CD4-positive, alpha-beta T cell treated with Interleukin-10 for 1 hour (primary cell): ENCODE data around the gene DOCK6.

ENCODE experiments used
- DNase-seq: peaks from one replicate; pipeline ENCODE4 v3.0.0-alpha.2; 2020

The DOCK6 gene, protein sequence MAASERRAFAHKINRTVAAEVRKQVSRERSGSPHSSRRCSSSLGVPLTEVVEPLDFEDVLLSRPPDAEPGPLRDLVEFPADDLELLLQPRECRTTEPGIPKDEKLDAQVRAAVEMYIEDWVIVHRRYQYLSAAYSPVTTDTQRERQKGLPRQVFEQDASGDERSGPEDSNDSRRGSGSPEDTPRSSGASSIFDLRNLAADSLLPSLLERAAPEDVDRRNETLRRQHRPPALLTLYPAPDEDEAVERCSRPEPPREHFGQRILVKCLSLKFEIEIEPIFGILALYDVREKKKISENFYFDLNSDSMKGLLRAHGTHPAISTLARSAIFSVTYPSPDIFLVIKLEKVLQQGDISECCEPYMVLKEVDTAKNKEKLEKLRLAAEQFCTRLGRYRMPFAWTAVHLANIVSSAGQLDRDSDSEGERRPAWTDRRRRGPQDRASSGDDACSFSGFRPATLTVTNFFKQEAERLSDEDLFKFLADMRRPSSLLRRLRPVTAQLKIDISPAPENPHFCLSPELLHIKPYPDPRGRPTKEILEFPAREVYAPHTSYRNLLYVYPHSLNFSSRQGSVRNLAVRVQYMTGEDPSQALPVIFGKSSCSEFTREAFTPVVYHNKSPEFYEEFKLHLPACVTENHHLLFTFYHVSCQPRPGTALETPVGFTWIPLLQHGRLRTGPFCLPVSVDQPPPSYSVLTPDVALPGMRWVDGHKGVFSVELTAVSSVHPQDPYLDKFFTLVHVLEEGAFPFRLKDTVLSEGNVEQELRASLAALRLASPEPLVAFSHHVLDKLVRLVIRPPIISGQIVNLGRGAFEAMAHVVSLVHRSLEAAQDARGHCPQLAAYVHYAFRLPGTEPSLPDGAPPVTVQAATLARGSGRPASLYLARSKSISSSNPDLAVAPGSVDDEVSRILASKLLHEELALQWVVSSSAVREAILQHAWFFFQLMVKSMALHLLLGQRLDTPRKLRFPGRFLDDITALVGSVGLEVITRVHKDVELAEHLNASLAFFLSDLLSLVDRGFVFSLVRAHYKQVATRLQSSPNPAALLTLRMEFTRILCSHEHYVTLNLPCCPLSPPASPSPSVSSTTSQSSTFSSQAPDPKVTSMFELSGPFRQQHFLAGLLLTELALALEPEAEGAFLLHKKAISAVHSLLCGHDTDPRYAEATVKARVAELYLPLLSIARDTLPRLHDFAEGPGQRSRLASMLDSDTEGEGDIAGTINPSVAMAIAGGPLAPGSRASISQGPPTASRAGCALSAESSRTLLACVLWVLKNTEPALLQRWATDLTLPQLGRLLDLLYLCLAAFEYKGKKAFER (N-terminal part only)

DNA sequence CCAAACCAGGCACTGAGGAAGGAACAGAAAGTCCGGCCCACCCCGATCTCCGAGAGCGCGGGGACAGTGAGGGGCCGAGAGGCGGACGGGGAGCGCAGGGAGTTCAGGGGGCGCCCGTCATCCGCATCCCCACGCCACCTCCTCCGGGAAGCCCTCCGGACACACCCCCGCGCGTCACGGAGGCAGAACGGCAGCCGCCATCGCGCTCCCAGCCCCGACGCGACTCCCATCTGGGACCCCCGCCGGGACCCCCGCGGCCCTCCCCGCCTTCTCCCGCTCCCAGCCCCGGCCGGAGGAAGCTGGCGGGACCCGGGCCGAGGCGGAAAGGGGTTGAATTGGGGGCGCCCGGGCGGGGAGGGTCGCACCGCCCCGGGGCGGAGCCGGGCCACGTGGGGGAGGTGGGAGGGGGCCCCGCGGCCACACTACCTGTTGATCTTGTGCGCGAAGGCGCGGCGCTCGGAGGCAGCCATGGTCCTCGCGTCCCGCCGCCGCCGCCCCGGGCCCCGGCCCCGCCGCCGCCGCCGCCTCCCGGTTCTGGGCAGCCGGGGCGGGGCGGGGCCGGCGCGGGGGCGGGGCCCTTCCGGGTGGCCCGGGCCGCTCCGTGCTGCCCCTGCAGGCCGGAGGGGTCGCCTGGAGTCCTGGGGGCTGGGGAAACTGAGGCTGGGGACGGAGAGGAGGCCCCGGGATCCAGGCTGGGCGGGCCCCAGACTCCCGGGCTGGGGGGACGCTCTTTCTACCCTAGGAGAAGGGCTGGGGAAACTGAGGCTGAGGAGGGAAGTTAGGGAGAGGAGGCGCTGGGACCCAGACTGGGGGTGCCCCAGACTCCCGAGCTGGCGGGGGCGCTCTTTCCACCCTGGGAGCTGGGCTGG is at the start of gene DOCK6:
TSS of gene DOCK6 (minus strand) at position 554 of the 869 bp plus-strand sequence. CDS start at position 470, 84 bp downstream.
- peak; percentile 10 for DNase-seq

DNA sequence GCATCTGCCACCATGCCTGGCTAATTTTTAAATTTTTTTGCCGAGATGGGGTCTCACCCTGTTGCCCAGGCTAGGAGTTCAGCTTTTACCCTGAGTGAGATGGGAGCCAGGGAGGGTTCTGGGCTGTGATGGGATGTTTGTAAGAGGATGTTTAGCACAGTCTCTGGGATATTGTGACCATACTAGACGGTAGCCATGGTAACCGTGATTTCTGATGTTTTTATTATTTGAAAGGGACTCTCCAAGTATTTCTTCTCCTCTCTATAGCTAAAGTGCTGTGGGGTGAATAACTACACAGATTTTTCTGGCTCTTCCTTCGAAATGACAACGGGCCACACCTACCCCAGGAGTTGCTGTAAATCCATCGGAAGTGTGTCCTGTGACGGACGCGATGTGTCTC is 44.0 kb upstream of the DOCK6 start:
- no peak for DNase-seq

DNA sequence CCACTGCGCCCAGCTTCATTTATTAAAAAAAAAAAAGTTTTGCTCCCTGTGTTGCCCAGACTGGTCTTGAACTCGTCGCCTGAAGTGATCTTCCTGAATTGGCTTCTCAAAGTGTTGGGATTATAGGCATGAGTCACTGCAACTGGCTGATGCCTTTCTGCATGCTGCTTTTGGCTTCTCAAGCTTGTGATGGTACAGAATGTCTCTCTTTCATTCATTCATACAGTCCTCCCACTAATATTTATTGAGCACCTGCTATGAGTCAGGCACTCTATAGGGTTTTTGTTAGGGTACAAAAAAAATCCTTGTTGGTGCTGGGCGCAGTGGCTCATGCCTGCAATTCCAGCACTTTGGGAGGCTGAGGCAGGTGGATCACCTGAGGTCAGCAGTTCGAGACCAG is 42.6 kb upstream of the DOCK6 start:
- no peak for DNase-seq

DNA sequence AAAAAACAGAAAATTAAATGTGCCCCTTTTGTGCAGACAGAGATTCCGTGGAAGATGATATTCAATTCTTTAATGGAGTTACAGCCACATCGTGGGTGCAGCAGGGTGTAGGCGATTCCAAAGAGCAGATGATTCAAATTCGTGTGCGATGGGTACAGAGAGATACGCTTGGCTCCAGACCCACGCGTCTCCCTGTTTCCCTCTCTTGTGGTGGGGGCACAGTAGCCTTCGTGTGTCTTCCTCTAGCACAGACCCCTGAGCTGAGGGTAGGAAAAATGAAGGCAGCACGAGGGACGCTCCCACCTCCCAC is 38.4 kb upstream of the DOCK6 start:
- no peak for DNase-seq

DNA sequence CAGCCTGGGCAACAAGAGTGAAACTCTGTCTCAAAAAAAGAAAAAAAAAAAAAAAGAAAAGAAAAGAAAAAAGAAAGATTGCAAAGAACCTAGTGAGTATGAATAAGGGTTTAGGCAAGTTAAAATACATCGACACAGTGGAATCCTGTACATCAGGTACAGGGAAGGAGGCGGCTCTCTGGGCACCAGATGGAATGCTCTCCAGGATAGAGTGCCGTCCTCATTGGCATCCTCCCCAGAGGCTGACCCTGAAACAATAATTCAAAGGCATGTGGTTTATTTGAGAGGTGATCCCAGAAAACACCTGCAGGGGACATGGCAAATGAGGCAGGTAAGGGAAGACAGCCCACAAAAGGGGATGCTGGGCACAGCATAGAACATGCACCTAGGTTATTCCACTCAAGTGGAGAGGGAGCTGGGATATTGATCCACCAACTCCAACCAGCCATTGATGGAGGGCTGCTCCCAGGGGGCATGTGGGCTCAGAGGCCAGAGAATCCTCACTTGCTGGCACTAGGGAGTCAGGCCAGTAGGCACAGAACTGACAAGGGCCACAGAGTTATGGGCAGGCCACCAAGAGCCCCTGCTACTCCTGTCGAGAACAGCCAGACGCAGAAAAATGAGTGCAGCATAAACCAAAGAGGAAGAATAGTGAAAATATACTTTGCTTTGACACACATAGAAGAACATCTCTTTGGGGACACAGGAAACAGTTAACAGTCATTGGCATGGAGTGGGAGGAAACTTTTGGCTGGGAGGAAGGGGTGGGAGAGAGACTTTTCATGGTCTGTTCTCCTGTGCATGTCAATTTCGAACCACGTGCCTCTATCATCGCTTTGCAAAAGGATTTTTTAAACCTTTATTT is 37.9 kb upstream of the DOCK6 start:
- DNase-seq, result no peak

DNA sequence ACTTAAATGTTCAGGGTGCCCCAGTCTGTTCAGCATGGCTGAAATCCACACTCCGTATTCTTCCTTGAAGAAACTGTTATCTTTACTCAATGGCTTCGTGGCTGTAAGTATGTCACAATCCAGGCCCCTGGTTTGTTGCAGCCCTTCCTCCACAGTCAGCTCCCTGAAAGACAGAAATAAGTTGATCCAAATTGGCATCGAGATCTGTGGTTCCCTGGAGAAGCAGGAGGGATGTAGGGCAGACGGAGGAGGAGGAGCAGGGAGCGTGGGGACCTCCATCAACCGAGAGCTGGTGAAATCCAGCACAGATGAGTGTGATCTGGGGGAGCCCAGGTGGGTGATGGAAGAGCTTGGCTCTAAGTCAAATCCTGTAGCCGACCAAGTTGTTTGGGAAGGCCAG is 33.9 kb upstream of the DOCK6 start:
- no peak for DNase-seq

DNA sequence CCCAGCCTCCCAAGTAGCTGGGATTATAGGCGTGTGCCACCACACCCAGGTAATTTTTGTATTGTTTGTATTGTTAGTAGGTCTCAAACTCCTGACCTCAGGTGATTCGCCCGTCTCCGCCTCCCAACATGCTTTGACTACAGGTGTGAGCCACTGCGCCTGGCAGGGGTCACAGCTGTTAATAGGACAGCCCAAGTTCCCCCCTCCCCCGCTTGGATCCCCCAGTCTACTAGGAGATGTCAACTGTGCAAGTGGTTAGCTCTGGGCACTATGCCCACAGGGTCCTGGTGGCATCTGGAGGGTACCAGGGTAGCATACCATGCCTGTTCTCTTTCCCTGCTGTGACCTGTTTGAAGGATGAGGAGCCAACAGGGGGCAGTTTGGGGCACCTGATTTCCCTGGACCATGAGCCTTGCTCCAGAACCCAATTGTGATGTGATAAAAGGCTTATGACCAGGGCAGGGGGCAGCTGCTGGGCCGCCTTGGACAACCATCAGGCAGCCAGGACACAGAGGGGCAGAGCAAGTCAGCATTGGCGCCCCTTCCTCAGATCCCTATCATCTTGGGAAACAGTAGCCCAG is 33.4 kb upstream of the DOCK6 start, which contains the start of gene TSPAN16:
TSS of gene TSPAN16 (plus strand) at position 496 of the 581 bp plus-strand sequence. CDS start 138 bp downstream, outside the sequence.
- DNase-seq, result no peak

DNA sequence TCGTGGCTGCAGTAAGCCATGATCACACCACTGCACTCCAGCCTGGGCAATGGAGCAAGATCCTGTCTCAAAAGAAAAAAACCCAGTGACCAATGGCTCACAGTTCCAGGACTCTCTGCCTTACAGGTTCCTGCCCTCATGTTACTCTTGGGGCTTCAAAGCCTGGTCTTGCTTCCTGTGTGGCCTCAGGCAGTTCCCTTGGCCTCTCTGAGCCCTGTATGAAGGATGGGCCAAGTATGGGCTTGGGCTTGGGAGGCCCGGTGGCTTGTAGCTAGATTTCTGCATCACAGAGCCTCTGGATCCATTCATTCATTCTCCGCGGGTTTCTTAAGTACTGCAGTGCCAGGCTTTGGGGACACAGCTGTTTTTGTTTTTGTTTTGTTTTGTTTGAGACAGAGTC is 32.9 kb upstream of the DOCK6 start:
- no peak for DNase-seq

DNA sequence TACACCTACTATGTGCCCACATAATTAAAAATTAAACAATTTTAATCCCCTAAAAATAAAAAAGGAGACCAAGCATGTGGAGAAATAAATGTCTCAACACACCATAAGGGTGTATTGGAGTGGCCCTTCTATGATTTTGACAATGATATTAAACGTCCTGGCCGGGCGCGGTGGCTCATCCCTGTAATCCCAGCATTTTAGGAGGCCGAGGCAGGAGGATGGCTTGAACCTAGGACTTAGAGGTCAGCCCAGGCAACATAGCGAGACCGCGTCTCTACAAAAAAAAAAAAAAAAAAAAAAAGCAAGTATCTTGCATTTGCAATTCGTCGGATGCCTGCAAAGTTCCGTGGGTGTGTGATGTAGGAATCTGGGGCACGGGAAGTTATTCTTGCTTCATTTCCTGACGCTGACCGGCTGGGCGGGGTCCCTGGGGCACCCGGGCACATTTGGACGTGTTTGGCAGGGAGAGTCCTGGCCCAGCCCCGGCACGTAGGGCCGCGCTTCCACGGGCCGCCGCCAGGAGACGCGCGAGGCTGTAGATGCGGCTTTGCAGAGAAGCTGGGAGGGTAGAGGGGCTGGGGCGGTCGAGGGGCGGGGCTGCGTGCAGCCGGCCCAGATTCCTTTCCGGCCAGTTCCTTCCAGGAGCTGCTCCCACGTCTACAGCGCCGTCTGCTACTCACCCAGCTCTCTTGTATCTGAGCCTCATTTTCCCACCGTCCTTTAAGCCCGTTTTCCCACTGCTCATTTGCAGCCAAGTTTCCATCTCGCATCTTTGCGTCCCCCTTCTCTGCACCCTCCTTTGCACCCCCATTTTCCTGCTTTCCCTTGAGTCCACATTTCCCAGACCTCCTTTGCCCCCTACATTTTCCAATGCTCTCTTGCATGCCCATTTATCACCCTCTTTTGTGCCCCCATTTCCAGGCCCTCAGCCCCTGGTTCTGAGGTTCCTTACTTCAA is 31.4 kb upstream of the DOCK6 start:
- DNase-seq, result peak; percentile 81

DNA sequence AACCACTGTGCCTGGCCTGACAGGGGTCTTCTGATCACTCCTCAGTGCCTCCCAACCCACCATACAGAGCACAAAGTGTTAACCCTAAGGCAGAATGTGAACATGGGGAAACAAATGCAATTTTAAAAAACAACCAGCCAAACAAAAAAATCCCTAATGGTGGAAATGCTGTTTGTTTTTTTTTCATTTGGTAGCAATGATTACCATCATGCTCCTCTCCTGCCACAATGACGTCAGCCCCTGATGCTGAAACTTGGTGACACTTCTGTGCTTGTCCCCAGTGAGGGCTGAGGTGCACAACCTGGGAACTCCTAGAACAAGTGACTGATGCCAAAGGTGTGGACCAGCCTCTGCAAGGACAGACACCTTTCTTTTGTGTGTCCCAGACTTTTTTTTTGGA is 29.7 kb upstream of the DOCK6 start:
- DNase-seq, result no peak

DNA sequence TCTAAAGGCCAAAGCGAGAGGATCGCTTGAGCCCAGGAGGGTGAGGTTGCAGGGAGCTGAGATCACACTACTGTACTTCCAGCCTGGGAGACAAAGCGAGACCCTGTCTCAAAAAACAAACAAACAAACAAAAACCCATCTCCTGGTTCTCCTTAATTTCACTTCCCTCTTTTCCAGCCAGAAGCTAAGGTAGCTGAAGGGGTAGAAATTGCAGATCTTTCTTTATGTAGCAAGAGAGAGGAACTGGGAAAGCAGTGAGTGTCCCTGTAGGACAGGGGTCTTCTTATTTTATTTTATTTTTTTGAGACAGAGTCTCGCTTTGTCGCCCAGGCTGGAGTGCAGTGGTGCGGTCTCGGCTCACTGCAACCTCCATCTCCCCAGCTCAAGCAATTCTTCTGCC is 29.1 kb upstream of the DOCK6 start:
- no peak for DNase-seq

DNA sequence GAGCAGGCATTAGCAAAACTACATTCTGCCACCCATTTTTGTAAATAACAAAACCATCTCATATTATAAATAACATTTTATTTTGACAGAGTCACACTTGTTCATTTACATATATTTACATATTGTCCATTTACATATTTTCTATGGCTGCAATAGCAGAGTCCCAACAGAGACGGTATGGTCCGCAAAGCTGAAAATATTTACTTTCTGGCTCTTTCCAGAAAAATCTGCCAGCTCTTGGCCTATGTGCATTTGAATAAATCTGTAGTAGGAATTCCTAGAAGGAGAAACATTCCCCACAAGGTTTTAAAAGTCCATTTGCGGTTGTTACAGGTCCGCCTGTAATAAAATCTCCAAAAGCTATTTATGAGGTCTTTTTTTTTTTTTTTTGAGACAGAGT is 27.9 kb upstream of the DOCK6 start:
- no peak for DNase-seq

DNA sequence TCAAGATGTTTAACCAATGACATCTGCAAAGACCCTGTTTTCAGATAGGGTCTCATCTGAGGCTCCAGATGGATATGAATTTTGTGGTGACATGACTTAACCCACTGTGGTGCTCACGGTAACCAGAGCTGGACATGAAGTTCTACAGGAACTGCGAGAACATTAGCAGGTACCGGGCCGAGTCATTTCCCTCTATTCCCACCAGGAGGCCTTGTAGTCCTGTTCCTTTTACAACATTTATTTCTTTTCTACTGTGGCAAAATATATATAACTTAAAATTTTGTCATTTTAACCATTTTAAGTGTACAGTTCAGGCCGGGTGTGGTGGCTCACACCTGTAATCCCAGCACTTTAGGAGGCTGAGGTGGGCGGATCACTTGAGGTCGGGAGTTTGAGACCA is 26.0 kb upstream of the DOCK6 start:
- DNase-seq, result no peak

DNA sequence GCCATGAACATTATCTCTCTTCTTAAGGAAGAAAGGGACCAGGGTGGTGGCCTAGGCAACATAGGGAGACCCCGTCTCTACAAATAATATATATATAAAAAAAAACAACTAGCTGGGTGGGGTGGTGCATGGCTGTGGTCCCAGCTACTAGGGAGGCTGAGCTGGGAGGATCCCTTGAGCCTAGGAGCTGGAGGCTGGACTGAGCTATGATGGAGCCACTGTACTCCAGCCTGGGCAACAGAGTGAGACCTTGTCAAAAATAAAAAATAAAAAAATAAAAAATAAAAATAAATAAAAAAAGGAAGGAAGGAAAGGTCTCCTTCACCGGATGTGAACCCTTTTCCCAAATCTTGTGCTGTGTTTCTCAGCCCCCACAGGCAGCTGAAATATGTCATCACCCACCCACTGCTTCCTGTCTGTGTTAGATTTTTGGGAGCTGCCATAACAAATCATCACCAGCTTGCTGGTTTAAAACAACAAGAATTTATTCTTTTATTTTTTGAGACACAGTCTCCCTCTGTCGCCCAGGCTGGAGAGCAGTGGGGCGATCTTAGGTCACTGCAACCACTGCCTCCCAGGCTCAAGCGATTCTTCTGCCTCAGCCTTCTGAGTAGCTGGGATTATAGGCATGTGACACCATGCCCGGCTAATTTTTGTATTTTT is 24.1 kb upstream of the DOCK6 start:
- DNase-seq, result no peak

DNA sequence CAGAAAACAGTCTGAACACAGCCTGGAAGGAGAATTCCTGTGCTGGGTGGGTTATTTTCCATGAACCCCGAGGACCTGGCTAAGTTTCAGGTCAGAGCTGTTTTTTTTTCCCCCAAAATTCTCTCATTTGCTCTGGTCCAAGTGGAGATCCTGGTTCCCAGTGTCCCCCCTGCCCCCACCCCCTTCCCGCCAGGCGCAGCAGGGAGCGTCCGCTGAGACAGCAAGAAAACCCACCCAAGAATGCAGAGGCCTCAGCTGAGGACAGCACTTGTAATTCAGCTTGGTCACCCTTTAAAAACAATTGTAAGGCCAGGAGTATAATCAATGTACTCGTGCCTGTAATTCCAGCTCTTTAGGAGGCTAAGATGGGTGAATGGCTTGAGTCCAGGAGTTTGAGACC is 22.2 kb upstream of the DOCK6 start:
- DNase-seq, result no peak

DNA sequence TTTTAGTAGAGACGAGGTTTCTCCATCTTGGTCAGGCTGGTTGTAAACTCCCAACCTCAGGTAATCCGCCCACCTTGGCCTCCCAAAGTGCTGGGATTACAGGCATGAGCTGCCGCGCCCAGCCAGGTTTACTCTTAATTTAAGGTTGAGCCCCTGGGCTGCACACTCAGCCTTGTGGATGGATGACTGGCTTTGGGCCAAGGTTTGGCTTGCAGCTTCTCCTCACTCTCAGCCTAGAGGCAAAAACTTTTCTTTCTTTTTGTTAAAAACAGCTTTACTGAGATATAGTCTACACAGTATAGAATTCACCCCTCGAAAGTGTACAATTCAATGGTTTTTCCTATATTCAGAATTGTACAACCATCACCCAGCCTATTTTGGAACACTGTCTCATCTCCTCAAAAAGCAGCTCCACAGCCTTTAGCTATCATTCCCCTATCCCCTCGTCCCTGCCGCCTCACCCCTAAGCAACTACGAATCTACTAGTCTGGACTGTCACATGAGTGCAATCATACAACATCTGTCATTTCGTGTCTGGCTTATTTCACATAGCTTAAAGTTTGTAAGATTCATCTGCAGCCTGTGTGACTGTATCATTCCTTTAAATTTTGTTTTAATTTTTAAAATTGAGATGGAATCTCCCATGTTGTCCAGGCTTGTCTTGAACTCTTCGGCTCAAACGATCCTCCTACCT is 19.2 kb upstream of the DOCK6 start:
- DNase-seq, result no peak

DNA sequence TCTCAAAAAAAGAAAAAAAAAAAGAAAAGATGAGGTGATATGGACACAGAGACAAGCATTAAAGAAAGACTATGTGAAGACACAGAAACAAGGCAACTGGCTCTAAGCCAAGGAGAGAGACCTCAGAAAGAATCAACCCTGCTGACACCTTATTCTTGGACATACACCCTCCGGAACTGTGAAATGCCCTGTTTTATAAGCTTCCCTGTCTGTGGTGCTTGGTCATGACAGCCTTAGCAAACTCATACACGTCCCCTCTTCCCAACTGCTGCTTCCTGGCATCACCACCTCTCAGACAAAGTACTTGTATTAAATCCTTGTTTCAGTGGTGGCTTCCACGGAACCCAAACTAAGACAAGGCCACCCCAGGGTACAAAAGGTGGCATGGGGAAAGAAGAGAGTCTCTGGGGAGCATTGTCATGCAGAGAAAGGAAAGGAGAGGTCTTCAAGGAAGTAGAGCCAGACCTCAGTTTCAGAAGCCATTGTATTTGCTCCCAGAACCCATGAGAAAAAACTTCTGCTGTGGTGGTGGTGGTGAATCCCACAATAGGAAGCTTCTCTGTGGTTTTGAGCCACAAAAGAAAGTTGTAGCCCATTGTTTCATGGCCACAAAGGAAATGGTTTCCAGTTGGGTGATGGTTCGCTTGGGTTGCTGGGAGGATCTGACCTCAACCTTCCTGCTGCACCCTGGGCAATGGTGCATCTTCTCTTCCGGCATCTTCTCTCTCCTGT is 17.3 kb upstream of the DOCK6 start:
- peak; percentile 74 for DNase-seq

DNA sequence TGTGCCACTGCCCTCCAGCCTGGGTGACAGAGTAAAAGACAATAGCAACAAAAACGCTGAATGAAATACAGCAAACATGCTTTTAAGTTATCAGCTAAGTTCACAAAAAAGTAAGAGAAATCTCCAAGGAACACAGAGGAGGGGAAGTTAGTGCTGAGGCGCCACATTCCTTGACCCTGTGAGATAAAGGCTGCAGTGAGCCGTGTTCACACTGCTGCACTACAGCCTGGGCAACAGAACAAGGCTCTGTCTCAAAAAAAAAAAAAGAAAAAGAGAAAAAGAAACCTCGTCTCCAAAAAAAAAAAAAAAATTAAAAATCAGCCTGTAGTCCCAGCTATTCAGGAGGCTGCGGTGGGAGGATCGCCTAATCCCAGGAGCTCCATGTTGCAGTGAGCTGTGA is 16.3 kb upstream of the DOCK6 start:
- DNase-seq, result no peak
